ENCODE results near the gene VWA8.

VWA8 gene

DNA sequence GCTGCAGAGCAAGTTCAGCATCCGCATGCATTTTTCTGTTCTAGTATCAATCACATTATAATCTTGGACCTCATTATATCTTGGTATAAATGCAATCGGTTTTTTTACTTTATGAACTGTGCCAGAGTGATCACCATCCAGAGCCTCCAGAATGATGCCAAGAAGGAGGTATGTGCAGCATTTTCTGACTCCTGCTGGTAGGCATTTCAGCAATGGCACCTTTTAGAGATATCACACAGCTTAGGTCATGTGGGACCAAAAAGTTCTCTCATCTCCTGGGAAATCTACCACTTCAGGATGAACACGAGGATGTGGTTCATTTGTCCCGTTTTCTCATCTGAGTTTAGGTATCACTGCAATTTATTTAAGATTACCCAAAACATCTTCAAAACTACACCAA lies 220.4 kb downstream of the VWA8 start:
- no peak for DNase-seq

GRCh38 chr13:41722684-41723535 lies 238.0 kb downstream of the VWA8 start:
- no peak for DNase-seq

GRCh38 chr13:41720839-41721561 lies 239.9 kb downstream of the VWA8 start:
- DNase-seq, result no peak

DNA sequence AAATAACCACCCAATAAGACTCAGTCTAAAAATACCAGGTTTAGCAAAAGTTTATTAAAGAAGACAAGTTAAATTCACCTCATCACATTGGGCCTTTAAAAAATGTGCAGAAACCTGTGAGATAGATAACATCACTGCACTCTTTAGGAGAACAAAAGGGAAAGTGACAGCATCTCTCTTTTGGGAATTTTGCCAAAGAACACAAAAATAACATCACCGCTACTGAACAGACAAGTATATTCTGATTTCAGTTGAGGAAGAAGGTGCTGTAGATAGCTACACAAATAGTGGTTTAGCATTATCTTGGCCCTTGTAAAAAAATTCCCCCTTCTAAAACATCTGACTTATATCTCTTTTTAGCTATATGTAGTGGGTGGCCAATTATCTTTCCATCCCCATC lies 244.7 kb downstream of the VWA8 start:
- DNase-seq, result no peak

DNA sequence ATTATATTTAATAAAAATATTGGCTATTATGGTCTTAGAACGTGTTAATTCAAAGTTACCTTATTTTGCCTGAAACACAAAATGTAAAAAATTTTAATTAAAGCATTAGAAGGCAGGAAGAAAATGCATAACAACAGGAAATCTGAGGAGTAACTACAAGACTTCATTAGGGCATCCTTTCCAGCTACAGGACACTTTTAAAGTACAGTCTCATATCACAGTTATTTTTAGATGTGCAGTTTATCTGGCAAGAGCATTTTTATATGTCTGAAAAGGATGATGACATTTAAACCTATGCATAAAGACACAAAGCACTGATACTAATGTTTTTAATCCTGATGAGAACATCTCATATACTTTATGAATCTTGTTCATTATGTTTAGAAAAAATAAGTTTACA lies 247.5 kb downstream of the VWA8 start:
- no peak for DNase-seq

DNA sequence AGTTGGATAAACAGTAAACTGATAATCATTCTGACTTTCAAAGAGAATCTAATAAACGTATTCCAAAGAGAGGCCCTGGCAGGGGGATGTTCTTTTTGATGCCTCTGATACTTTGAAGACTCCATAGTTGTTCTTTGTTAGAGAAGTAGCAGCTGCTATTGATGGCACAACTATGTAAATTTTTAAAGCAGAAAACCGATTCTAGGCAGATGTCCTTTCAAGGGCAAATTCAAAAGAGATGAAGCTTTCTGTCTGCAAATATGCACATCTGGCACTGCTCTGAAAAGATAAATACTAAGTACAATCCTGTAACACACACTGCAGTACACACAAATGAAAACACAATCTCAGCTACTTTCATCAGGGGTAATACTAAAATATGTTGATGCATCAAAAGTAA lies 250.1 kb downstream of the VWA8 start:
- DNase-seq, result no peak

DNA sequence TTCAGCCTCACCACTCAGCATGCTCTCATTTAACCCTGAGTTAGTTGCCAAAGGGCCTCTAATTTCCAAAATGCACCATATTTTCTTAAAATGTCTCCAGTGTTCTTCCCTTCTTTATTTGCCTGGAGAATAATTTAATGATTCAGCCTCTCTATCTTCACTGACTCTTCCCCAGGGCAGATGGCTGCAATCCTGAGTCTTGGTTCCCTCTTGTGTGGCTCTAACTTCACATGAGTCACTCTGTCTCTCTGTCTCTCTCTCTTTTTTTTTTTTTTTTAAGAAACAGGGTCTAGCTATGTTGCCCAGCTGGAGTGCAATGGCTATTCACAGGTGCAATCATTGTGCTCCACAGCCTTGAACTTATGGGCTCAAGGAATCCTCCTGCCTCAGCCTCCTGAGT lies 251.4 kb downstream of the VWA8 start:
- DNase-seq, result no peak

GRCh38 chr13:41708713-41709112 lies 252.2 kb downstream of the VWA8 start:
- no peak for DNase-seq

- DNase-seq, result no peak
Measured at GRCh38 chr13:41707194-41707821, 253.6 kb downstream of the VWA8 start.

DNA sequence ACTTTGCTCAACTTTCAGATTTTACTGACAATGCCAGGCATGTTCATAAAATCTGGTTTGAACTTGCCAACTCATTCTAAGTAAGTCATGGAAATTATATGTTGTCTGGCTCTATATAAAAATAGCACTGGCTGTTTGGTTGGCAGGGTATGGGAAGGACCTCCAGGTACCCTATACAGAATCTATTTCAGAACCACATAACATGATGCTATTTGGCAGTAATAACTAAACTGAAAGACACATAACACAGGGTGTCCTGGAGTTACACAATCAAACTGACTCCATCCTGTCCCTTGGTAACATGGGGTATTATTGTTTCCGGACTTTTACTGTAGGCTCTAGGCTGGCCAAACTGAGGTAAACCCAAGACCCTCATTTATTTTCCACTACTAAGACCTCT lies 254.8 kb downstream of the VWA8 start:
- DNase-seq, result no peak

- no peak for DNase-seq
Measured at GRCh38 chr13:41702540-41702939, 258.4 kb downstream of the VWA8 start.

- no peak for DNase-seq
Measured at GRCh38 chr13:41701676-41702075, 259.2 kb downstream of the VWA8 start.

- no peak for DNase-seq
Measured at GRCh38 chr13:41700790-41701310, 260.1 kb downstream of the VWA8 start.

DNA sequence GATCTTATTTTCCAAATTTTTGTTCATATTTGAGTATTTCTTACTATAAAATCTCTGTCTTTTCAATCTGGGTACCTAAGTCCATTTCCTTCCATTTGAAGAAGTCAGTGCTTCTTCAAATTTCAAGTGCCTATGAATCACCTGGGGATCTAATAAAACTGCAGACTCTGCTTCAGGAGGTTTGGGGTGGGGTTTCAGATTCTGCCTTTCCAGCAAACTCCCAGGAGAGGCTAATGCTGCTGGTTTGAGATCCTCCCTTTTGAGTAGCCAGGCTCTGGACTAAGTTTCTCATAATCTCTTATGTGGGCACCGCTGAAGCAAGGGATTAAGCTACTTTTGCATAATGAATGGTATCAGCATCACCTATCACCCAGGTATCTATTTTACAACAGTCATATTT lies 261.1 kb downstream of the VWA8 start:
- DNase-seq, result no peak

- no peak for DNase-seq
Measured at GRCh38 chr13:41697578-41697977, 263.3 kb downstream of the VWA8 start.

GRCh38 chr13:41696163-41697003 lies 264.5 kb downstream of the VWA8 start:
- no peak for DNase-seq

GRCh38 chr13:41694545-41695301 lies 266.2 kb downstream of the VWA8 start:
- DNase-seq, result no peak

DNA sequence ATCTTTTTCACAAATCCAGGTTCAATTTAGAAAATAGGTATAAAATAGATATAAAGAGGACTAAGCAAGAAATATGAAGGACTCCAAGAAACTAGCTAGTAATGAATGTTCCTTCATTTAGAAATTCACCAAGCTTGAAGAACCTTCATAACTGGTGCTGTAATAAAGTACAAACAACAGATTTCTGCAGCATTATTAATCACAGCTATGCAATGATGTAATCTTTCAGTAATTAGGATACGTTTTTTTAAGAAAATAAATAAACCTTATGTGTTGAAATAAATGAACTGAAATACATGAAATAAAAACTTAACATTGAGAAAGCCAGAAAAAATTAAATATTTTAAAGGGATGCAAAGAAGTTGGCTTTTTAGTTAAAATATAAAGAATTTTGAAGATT lies 267.5 kb downstream of the VWA8 start:
- no peak for DNase-seq

GRCh38 chr13:41691274-41691673 lies 269.6 kb downstream of the VWA8 start:
- no peak for DNase-seq

DNA sequence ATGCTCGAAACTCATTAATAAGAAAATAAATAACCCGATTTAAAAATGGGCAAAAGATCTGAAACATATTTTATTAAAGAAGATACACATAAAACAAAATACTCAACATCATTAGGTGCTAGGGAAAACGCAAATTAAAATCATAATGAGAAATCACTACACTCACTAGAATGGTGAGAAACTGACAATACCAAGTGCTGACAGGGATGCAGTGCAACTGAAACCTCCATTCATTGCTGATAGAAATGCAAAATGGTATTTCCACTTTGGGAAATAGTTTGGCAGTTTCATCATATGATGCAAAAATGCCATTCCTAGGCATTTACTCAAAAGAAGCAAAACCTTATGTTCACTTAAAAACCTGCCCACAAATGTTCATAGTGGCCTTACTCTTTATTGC lies 278.1 kb downstream of the VWA8 start:
- no peak for DNase-seq

- no peak for DNase-seq
Measured at GRCh38 chr13:41682001-41682400, 278.9 kb downstream of the VWA8 start.

DNA sequence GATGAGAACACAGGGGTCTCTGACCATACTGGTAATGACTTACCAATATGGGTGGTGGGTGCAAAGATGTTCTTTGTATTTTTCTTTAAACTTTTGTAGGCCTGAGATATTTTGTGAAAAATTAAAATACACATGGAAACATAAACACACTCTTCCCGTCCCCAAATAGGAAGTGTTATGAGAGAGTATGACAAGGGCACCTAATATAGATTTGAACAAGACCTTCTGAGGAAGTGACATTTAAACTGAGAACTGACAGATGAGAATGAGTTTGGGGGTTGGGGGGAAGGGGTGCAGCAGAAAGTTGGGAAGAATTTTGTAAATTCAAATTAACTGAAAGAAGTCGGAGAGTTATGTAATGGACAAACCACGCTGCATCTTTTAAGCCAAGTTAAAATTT lies 279.3 kb downstream of the VWA8 start:
- no peak for DNase-seq
